ELR (cell line): ENCODE measurements around the gene PCDHB11.
A peak's percentile ranks its signal among the peaks of the same experiment; 100 is the strongest.
"Not testable (repeated sequence)": the region's sequence is repeated elsewhere in the genome, so short reads cannot be mapped to it uniquely, and the experiment has no call there.

ENCODE experiments used
- DNase-seq: peaks from one replicate; pipeline ENCODE4 v3.0.0-alpha.2; 2015; ENCODE audit warnings: low read depth

The PCDHB11 gene

DNA sequence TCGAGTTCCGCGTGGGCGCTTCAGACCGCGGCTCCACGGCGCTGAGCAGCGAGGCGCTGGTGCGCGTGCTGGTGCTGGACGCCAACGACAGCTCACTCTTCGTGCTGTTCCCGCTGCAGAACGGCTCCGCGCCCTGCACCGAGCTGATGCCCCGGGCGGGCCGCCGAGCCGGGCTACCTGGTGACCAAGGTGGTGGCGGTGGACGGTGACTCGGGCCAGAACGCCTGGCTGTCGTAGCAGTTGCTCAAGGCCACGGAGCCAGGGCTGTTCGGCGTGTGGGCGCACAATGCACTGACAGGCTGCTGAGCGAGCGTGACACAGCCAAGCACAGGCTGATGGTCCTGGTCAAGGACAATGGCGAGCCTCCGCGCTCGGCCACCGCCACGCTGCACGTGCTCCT lies 42.1 kb downstream of the PCDHB11 start:
- DNase-seq: no peak

DNA sequence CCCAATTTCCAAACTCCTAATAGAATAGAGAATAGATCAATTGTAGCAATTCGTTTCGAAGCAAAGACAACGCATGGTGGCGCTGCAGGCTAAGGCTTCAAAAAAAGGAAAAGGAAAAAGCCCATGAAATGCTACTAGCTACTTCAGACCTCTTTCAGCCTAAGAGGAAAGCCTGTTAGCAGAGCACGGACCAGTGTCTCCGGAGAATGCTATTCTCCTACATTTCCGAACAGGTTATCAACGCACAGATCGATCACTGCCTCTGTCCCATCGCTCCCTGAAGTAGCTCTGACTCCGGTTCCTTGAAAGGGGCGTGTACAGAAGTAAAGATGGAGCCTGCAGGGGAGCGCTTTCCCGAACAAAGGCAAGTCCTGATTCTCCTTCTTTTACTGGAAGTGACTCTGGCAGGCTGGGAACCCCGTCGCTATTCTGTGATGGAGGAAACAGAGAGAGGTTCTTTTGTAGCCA lies 45.9 kb downstream of the PCDHB11 start, which contains the start of gene PCDHB15:
Gene PCDHB15 (plus strand): TSS at position 146 of the 468 bp plus-strand sequence. CDS start 184 bp downstream, at position 330.
- DNase-seq: peak; percentile 29

DNA sequence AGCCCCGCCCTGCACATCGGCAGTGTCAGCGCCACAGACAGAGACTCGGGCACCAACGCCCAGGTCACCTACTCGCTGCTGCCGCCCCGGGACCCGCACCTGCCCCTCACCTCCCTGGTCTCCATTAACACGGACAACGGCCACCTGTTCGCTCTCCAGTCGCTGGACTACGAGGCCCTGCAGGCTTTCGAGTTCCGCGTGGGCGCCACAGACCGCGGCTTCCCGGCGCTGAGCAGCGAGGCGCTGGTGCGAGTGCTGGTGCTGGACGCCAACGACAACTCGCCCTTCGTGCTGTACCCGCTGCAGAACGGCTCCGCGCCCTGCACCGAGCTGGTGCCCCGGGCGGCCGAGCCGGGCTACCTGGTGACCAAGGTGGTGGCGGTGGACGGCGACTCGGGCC lies 47.5 kb downstream of the PCDHB11 start:
- DNase-seq: not testable (repeated sequence)

DNA sequence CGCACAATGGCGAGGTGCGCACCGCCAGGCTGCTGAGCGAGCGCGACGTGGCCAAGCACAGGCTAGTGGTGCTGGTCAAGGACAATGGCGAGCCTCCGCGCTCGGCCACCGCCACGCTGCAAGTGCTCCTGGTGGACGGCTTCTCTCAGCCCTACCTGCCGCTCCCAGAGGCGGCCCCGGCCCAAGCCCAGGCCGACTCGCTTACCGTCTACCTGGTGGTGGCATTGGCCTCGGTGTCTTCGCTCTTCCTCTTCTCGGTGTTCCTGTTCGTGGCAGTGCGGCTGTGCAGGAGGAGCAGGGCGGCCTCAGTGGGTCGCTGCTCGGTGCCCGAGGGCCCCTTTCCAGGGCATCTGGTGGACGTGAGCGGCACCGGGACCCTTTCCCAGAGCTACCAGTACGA lies 48.0 kb downstream of the PCDHB11 start:
- DNase-seq: not testable (repeated sequence)

DNA sequence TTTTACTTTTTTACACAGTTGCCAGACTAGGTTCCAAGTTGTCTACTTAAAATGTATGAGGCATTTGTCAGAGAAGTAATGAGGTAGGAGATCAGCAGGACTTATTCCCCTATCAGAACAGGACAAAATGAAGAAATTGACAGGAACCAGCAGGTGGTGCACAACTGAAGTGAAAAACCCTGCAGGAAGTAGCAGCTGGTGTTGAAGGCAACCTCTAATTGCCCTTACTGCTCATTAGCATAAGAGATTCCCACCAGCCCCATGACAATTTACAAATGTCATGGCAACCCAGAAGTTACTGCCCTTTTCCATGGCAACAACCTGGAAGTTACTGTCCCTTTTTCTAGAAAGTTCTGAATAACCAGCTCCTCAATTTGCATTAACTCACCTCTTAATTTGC lies 51.1 kb downstream of the PCDHB11 start:
- DNase-seq: no peak
